ENCODE data around the gene FYTTD1. TPM values are rescaled to one million over a fixed set of nuclear protein-coding genes. Genes with fewer than 3 reads are reported as not detected.

FYTTD1 gene
- total RNA-seq, 2 donors from 2014 or later, result 56.2 to 75.1 TPM

DNA sequence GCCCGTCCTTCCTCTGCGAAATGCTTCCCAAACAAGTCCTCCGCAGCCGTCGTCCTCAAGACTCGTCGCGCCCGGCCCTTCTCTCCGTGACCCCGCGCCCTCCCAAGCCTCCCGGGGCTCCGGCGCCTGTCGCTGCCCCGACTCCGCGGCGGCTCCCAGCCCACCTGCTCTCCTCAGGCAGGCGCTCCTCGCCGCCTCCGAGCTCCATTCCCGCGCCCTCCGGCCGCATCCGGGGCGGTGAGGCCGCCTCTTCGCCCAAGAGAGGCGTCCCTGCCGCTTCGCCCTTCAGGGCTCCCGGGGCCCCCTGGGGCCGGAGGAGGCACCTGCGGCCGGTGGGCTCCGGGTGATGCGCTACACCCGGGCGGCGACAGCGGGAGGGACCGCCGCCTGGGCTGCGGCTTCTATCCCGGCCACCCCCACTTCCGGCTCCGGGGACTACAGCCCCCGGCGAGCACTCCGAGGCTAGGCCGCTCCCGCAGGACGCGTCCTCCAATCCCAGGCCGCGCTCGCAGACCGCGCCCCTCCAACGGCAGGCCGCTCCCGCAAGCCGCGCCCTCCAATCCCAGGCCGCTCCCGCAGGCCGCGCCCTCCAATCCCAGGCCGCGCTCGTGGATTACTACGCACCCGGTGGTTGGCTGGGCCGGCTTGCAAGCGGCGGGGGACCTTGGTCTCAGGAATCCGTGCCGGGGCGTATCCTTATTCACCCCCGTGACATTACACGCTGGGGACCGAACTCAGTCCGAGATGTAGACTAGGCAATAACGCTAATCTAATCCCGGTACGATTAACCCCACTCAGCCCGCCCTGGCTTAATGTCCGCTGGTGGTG is 13.0 kb upstream of the FYTTD1 start, which contains the start of gene RUBCN:
RUBCN (minus strand) TSS at position 414 of the 828 bp plus-strand sequence; CDS start at position 229, 185 bp downstream.
- peak; percentile 98 for DNase-seq (ENCODE audit: low spot score)

DNA sequence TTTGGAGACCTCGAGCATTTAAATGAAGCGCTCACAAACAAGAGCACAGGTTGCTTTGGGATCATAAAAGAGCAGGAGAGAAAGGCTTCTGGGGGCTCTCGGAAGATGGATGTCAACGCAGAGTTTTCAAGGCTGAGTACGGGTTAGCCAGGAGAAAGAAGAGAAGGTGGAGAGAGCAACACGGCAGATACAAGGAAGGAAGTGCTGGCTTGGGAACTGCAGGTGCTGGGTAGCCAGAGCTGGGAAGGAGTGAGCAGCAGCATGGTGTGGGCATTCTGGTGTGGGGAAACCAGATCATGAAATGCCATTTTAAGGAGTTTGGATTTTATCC is 12.4 kb upstream of the FYTTD1 start:
- DNase-seq (ENCODE audit: low spot score), result no peak

More for the DNA sequence above, 13.0 kb upstream of the FYTTD1 start, which contains the start of gene RUBCN:
- intact Hi-C loops (cut with DNase I), result no loop called here

DNA sequence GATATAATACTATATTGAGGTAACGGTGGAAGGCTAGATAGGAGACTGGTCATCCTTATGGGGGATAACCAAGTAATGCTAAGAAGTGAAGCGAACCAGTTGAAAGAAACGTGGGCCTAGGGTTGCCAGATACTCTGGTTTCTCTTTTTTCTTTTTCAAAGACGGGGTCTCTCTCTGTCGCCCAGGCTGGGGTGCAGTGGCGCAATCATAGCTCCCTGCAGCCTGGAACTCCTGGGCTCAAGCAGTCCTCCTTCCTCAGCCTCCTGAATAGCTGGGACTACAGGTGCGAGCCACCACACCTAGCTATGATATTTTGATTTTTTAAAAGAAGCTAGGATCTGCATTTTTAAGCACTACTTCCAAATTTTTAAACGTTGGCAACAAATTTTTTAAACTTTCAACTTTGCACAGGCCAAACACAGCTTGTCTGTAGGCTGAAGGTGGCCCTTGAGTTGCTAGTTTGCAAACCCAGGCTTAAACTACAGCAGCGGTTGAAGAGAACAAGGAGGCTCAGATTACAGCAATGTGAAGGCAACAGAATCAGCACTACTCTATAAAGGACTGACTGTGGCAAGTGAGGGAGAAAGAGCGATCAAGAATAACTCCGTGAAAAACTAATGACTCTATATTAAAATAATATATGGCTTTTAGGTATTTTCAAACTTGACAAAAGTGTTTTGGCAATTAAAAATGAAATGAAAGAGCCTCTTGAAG is 11.8 kb upstream of the FYTTD1 start:
- intact Hi-C loops (cut with DNase I), result no loop called here
- DNase-seq (ENCODE audit: low spot score), result no peak

More for the DNA sequence above, 12.4 kb upstream of the FYTTD1 start:
- intact Hi-C loops (cut with DNase I), result no loop called here

DNA sequence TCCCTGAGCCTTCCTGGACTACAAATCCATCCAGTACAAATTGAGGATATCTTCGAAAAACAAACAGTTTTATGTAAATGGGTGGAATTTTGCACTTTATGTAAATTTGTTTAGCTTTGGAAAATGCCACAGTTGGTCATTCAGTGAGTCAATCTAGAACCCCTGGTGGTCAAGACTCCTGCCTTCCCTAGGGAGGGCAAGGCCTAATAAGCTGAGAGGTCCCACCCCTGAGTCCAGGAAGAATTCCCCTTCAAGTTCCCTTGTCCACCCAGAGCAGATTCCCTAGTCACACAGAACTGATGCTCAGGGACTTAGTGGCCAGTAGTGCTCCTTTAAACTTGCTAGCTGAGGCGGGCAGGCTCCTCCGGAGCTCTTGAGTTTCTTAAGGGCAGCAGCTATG is 6.9 kb upstream of the FYTTD1 start:
- intact Hi-C loops (cut with DNase I), result no loop called here
- no peak for DNase-seq (ENCODE audit: low spot score)

DNA sequence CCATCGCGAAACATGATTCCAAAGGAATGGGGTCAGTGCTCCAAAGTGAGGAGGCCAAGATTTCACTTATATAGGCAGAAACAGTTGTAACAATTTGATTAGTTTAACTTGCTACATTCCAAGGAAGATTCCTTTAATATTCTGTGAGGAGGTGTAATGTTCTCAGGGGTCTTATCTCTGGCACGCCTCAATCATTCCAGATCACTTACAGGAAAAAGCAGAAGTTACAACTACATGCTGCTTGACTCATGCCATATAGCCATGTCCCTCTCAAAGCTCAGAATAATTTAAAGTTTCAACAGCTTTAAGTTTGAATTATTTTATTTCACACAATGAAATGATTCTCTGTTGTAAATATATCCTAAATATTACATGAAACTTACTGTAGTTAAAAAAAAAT is 3.5 kb upstream of the FYTTD1 start:
- intact Hi-C loops (cut with DNase I), result no loop called here
- DNase-seq (ENCODE audit: low spot score), result no peak

DNA sequence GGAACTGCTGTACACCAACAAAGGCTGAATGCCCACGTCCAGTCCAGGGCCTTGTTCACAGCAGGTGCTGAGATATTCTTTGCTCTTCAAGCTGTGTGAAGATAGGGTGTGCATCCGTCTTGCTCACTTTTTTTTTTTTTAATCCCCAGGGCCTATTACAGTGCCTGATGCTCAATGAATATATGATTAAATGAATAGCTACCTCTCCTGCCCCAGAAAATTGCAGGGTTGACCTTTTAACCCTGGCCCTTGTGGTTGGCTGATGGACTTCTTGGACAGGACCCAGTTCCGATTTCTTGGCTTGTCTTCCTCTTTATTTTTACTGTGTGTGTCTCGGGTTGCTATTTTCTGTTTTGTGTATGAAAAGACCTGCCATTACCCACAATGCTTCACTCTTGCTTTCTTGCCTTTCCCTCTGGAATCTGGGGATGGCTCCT is 2.9 kb upstream of the FYTTD1 start:
- no peak for DNase-seq (ENCODE audit: low spot score)
- intact Hi-C loops (cut with DNase I), result no loop called here

DNA sequence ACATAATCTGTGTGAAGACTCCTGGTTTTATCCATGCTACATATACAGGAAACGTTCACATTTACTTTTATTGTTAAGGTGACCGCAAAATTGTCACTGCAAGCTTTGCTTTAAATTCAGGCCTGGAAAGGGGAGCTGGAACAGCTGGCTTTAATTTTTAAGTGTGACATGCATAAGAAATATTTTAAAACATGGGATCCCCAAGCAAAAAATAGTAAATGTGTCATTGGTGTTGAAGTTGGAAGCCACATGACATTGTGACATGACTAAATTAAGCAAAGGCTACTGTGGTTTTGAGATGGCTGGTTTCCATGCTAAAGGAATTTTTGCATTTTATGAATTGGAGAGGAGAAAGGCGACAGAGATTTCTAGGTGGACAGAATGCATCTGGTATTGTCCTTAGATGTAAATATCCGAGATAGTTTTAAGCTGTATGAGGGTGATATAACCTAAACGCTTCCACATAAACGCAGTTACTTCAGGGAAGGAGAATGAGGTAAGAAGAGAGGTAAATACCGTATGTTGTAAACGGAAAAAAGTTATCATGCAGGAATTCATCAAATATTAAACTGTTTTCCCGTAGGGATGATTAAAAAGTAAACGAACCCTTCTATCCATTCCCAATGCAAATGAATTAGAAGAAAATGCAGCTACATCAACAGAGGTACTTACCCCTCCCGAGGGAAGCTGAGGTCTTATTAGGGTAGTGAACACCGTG is 927 bp upstream of the FYTTD1 start:
- DNase-seq (ENCODE audit: low spot score), result no peak
- intact Hi-C loops (cut with DNase I), result no loop called here

DNA sequence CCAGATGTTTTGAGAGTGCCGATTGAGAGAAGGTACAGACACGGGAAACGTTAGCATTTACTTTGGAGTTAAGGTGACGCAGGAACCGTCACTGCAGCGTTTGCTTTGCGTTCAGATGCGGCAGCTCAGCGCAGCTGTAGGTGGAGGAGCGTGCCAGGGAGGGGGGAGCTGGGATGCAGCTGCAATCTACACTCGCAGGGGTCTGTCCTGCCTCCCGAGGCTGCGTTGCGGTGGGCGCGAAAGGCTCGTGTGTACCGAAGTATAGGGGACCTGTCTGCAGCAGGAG is 425 bp upstream of the FYTTD1 start:
- peak; percentile 85 for DNase-seq (ENCODE audit: low spot score)
- intact Hi-C loops (cut with DNase I), result no loop called here

DNA sequence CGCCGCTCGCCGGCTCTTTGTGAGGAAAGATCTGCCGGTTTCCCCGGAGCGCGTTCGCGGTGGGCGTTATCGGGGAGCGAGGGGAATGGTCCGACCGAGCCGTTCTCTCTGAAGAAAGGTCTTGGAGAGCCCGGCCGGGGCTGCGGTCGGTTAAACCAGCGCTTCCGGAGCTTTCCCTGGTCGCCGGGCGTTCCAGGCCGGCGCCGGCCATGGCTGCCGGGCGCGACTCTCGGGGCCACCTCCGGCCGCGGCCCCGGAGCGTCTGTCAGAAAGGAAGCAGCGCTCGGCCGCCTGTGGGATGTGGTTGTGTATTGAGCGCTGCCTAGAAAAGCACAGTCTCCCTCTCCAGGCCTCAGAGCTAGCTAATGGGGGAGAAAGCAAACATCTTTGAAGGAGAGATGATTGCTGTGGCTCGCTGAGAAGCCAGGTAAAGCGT is 731 bp downstream of the FYTTD1 start:
- DNase-seq (ENCODE audit: low spot score), result peak; percentile 91
- intact Hi-C loops (cut with DNase I), result no loop called here

DNA sequence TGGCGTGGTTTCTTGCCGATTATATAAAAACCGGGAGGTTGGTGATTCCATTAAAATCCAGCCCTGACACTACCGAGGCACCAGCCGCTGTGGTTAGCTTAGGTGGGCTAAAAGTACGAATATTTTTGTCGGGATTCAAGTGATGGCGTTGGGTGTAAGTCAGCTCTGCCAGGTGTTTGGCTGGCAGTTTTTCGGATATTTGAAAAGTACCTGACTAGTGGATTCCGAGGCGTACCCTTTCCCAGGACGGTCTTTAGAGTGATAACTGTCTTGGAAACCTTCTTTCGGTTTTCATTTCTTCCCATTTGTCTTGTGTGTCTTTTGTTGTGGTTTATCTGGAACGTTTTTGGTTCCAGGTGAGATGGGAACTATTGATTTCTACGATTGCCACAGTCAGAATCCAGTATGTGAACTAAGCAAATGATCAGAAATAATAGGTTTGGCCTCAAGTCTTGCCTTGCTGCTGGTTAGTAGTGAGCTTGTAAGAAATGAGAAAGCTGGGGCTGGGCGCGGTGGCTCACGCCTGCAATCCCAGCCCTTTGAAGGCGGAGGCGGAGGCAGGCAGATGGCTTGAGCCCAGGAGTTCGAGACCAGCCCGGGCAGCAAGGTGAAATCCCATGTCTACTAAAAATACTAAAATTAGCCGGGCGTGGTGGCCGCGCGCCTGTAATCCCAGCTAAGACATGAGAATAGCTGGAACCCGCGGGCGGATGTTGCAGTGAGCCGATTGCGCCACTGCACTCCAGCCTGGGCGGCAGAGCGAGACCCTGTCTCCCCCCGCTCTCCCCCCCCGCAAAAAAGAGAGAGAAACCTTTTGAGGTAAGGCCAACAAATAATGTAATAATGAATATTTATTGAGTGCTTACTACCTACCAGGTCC is 1.4 kb downstream of the FYTTD1 start:
- intact Hi-C loops (cut with DNase I), result no loop called here
- peak; percentile 91 for DNase-seq (ENCODE audit: low spot score)

DNA sequence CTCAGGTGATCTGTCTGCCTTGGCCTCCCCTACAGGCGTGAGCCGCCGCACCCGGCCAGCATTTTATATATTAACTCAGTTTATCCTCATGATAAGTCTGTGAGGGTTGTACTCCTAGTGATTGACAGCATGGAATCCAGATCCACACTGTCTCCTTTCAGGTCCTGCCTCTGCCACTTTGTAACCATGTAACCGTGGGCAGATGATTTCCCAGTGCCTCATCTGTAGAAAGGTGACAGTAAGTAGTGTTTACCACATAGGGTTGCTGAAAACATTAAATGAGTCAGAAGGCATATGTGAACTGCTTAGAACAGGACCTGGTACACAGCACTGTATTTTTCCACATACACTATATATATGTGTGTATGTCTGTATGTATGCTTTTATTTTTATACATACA is 2.4 kb downstream of the FYTTD1 start:
- intact Hi-C loops (cut with DNase I), result no loop called here
- no peak for DNase-seq (ENCODE audit: low spot score)

DNA sequence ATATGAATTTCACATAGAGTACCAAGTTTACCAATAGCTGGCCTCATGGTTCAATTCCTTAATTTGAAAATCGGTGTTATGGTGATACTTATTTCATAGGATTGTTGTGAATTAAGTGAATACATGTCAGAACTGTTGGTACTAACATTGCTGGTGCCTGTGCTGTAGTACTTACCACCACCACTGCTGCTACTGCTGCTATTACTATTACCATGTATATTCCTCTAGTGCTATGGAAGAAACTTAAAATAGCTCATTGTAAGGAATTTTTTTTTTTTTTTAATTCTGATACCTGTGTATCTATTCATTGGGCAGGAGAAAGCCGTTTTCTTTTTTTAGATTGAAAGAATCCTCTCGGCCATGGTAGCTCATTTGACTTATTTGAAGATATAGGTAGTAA is 3.6 kb downstream of the FYTTD1 start:
- intact Hi-C loops (cut with DNase I), result no loop called here
- DNase-seq (ENCODE audit: low spot score), result no peak

DNA sequence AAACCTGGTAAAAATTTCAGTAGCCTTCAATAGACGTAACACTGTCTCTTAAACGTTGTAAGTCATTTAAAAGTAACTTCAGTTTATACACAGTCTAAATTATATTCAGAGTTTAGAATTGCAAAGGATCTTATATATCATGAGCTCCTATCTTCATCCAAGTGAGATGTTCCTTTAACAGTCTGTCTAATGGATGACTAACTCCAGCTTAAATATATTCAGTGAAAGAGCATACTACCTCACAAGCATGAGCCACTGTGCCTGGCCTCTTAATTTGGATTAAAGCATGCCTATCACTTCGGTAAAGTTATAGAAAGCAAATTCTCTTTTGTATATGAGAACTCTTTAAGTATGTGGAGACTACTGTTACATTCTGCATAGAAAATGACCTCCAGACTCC is 7.0 kb downstream of the FYTTD1 start:
- intact Hi-C loops (cut with DNase I), result no loop called here
- DNase-seq (ENCODE audit: low spot score), result no peak

DNA sequence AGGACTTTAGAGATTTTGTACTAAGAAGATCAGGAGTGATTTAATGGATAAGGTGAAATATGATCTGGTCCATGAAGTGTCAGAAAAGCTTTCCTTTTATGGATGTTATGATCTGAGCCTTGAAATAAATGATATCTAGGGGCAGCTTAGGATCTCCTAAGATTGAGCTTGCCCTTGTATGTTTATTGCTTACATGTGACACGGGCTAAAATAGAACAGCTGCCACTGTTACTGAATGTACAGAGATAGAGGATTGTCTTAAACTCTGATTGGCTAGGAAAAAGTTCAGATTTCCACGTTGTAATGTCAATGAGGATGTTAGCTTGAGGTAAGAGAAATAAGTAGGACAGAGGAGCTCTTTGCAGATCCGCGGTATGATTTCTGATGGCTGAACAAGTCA is 8.8 kb downstream of the FYTTD1 start:
- DNase-seq (ENCODE audit: low spot score), result no peak
- intact Hi-C loops (cut with DNase I), result no loop called here

DNA sequence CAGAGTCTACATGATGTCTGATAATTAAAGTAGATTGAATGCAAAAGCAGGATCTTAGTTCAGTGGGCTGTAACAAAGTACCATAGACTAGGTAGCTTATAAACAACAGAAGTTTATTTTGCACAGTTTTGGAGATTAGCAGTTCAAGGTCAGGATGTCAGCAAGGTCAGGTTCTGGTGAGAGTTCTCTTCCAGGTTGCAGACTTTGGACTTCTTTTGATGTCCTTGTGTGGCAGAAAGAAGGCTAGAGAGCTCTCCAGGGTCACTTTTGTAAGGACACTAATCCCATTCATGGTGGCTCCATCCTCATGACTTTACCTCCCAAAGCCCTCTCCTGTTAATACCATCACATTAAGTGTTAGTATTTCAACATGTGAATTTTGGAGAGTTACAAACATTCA is 12.1 kb downstream of the FYTTD1 start:
- intact Hi-C loops (cut with DNase I), result no loop called here
- DNase-seq (ENCODE audit: low spot score), result no peak

DNA sequence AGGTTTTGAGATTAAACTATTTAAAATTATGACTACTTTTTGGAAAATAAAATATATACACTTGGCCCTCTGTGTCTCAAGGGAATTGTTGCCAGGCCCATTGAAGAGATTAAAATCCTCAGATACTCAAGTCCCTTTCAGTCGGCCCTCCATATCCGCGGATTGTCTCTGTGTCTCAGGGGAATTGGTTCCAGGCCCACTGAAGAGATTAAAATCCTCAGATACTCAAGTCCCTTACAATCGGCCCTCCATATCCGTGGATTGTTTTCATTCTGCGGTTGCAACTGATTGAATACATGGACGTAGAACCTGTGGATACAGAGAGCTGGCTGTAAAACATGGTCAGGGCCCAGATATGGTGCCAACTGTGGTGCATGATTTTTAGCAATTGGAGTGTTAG is 25.6 kb downstream of the FYTTD1 start:
- intact Hi-C loops (cut with DNase I), result no loop called here

DNA sequence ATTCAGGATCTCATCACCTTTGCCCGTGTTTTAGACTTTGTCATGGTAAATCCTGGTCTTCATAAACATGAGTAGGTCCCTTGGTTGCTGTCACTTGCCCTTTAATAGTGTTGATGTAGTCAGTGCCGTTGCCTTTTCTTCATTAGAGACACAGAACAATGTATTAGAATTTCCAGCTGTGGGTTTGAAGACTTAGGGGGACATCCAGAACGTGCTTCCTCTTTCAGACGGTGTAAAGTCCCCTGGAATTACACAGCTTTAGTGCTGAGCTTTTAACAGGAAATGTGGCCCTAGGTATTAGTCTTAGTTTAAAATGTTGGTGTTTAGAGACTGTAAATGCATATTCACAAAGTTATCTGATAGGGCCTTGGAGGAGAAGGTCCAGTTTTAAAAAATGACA is 32.5 kb downstream of the FYTTD1 start:
- intact Hi-C loops (cut with DNase I), result no loop called here
- no peak for DNase-seq (ENCODE audit: low spot score)

More for the DNA sequence above, 25.6 kb downstream of the FYTTD1 start:
- DNase-seq (ENCODE audit: low spot score), result no peak

DNA sequence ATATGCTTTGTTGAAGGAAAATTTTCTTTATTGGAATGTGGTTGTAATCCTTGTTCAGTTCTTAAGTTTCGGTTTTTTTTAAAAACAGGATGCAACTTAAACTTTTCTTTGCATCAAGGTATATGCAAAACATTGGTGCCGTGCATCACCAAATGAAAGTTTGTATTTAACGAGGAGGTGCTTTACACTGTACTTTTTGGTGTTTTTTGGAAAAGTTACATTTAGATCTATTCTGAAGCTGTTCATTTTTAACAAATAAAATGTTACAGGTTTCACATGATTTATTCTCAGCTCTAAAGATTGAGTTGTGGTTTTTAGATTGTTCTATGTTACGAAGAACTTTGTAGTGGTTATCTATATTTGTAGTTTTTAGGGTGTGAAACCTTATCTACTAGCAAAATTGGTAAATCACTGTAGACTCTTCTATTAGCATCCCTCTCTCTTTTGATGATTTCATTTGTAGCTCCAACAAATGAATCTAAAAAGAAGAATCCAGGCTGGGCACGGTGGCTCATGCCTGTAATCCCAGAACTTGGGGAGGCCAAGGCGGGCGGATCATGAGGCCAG is 34.4 kb downstream of the FYTTD1 start:
- intact Hi-C loops (cut with DNase I), result no loop called here
- no peak for DNase-seq (ENCODE audit: low spot score)

DNA sequence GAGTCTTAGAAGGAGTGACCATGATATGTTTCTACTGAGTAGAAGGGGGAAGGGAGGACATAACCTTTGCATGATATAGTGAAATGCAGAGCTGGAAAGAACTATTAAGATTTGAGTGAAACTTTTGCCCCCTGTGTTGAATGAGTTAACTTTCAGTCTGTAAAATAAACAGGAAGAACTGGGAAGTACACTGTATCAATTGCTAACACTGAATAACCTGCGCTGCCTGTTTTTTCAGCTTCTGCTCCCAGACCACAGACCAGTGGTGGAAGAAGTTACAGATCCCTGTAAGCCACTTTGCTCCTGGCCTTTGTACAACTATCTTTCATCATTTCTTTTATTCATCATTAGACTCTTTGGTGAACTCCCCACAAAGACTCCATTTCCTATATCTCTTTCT is 37.7 kb downstream of the FYTTD1 start:
- no peak for DNase-seq (ENCODE audit: low spot score)
- intact Hi-C loops (cut with DNase I), result no loop called here
